GM12878 (cell line): ENCODE results near the gene BSPRY. TPM values are rescaled to one million over a fixed set of nuclear protein-coding genes. Genes with fewer than 3 reads are reported as not detected.

Source experiments
- ATAC-seq: fragments of 200-7000 bp; cut with Tn5 transposase; 3 replicates; pipeline ENCODE4 v1.9.1; 2020; ENCODE audit warnings: mild to moderate bottlenecking, moderate library complexity
- BruUV-seq: library from RNA; stranded (reverse); fragments of 400-500 nt; replicated peaks from 2 replicates; lab custom pipeline; 2021; lab: Mats Ljungman, UMichigan
- CTCF ChIA-PET: fragments of 300-600 bp; sonication (Branson Sonifier 250); formaldehyde crosslinking; extraction: SDS; loops from one replicate; lab custom pipeline; 2021; ENCODE audit warnings: inconsistent platforms; lab: Yijun Ruan, JAX
- POLR2A ChIA-PET: fragments of 350-600 bp; formaldehyde crosslinking; extraction: SDS; loops from one replicate; lab custom pipeline; 2021; ENCODE audit warnings: inconsistent platforms; lab: Charles Lee
- RAD21 ChIA-PET: fragments of 300-600 bp; sonication (Branson Sonifier 250); formaldehyde crosslinking; loops from one replicate; lab custom pipeline; 2023; ENCODE audit warnings: antibody characterized with exemption; ENCODE audit not compliant: unreplicated experiment; lab: Charles Lee
- SMC1A ChIA-PET: fragments of 300-600 bp; sonication (Branson Sonifier 250); formaldehyde crosslinking; loops from one replicate; lab custom pipeline; 2023; ENCODE audit not compliant: unreplicated experiment, uncharacterized antibody; lab: Charles Lee
- DNase-seq: peaks from one replicate; pipeline ENCODE4 v3.0.0-alpha.2; 2011; ENCODE audit warnings: low read depth, low spot score
- FAIRE-seq: peaks from 3 replicates; lab custom pipeline; 2011; peaks lifted over from hg19 to GRCh38; lab: Jason Lieb, UNC
- H2AFZ ChIP-seq: 2 replicates; pipeline ENCODE4 v1.6.0; 2011; ENCODE audit warnings: low read depth, low read length, control low read depth; ENCODE audit not compliant: control insufficient read depth
- H3K27ac ChIP-seq: 2 replicates; pipeline ENCODE4 v1.5.1; 2011; ENCODE audit warnings: control low read depth; ENCODE audit not compliant: control insufficient read depth, insufficient read depth
- H3K27me3 ChIP-seq, 2 experiments: replicated peaks in 1 of 2; 2 replicates each; pipeline versions ENCODE4 v1.6.0 to v1.6.1; 2011; ENCODE audit warnings: low read length in 1 of 2; ENCODE audit not compliant: control insufficient read depth in 2 of 2, insufficient read depth in 2 of 2
- H3K36me3 ChIP-seq, 2 experiments: 2 replicates each; pipeline ENCODE4 v1.5.1; 2011; ENCODE audit warnings: low read length in 1 of 2; ENCODE audit not compliant: control insufficient read depth in 2 of 2, insufficient read depth in 2 of 2
- H3K4me1 ChIP-seq: 2 replicates; pipeline ENCODE4 v1.6.1; 2011; ENCODE audit warnings: mild to moderate bottlenecking, low read length, moderate library complexity, mixed read lengths; ENCODE audit not compliant: control insufficient read depth, insufficient read depth
- H3K4me2 ChIP-seq: 2 replicates; pipeline ENCODE4 v1.6.0; 2011; ENCODE audit warnings: control low read depth; ENCODE audit not compliant: control insufficient read depth, insufficient read depth
- H3K4me3 ChIP-seq: fragments of 200-600 bp; sonication (generic); 2 replicates; pipeline ENCODE4 v1.5.1; 2016
- H3K79me2 ChIP-seq: 2 replicates; pipeline ENCODE4 v1.6.0; 2011; ENCODE audit warnings: low read length; ENCODE audit not compliant: control insufficient read depth, insufficient read depth
- H3K9ac ChIP-seq: 2 replicates; pipeline ENCODE4 v1.8.0; 2011; ENCODE audit warnings: low read length, control low read depth, mixed read lengths; ENCODE audit not compliant: control insufficient read depth, insufficient read depth
- H3K9me3 ChIP-seq: replicated peaks from 3 replicates; pipeline ENCODE4 v1.5.1; 2011; ENCODE audit warnings: mild to moderate bottlenecking, low read length; ENCODE audit not compliant: control insufficient read depth, insufficient read depth
- H4K20me1 ChIP-seq: 2 replicates; pipeline ENCODE4 v1.6.0; 2011; ENCODE audit not compliant: control insufficient read depth, insufficient read depth
- ATF7 ChIP-seq: fragments of 450-650 bp; IDR thresholded peaks from 2 replicates; pipeline ENCODE4 v1.6.1; 2016; ENCODE audit warnings: low read depth, mild to moderate bottlenecking
- BACH1 ChIP-seq: fragments of 450-650 bp; IDR thresholded peaks from 2 replicates; pipeline ENCODE4 v1.6.1; 2017; ENCODE audit warnings: mild to moderate bottlenecking, borderline replicate concordance
- BRCA1 ChIP-seq: IDR thresholded peaks from 2 replicates; pipeline ENCODE4 v1.6.1; 2011; ENCODE audit warnings: low read depth, low read length, improper control_type of control experiment
- CBFB ChIP-seq: IDR thresholded peaks from 2 replicates; pipeline ENCODE4 v1.6.1; 2016; ENCODE audit warnings: antibody characterized with exemption, low read depth
- CBX5 ChIP-seq: sonication (generic); IDR thresholded peaks from 2 replicates; pipeline ENCODE4 v1.6.1; 2016; ENCODE audit warnings: low read depth, moderate library complexity, mild to moderate bottlenecking, inconsistent platforms
- CEBPB ChIP-seq, 2 experiments: fragments of 150-350 bp in 1 of 2; IDR thresholded peaks; 2 replicates each; pipeline ENCODE4 v1.6.1; 2012 to 2014; ENCODE audit warnings: low read depth in 2 of 2, low read length in 2 of 2, borderline replicate concordance in 1 of 2, inconsistent platforms in 1 of 2
- EED ChIP-seq: sonication (generic); IDR thresholded peaks from 2 replicates; pipeline ENCODE4 v1.6.1; 2016; ENCODE audit warnings: antibody characterized with exemption, low read depth
- KDM1A ChIP-seq: fragments of 200-600 bp; sonication (generic); IDR thresholded peaks from 2 replicates; pipeline ENCODE4 v1.6.1; 2016; ENCODE audit warnings: borderline replicate concordance
- NFYB ChIP-seq: IDR thresholded peaks from 2 replicates; pipeline ENCODE4 v1.6.1; 2011; ENCODE audit warnings: low read depth, mild to moderate bottlenecking, low read length, improper control_type of control experiment, moderate library complexity; ENCODE audit not compliant: insufficient read depth
- NR2C2 ChIP-seq: IDR thresholded peaks from 2 replicates; pipeline ENCODE4 v1.6.1; 2011; ENCODE audit warnings: borderline replicate concordance, low read depth; ENCODE audit not compliant: control insufficient read depth, insufficient read length
- POLR2A ChIP-seq: IDR thresholded peaks from 2 replicates; pipeline ENCODE4 v1.6.1; 2011; ENCODE audit warnings: low read depth, mild to moderate bottlenecking, low read length
- RAD21 ChIP-seq: IDR thresholded peaks from 2 replicates; pipeline ENCODE4 v1.6.1; 2011; ENCODE audit warnings: mild to moderate bottlenecking, low read depth, low read length, moderate library complexity; ENCODE audit not compliant: insufficient read depth
- SREBF1 ChIP-seq: IDR thresholded peaks from 2 replicates; pipeline ENCODE4 v1.6.1; 2012; ENCODE audit warnings: mild to moderate bottlenecking, low read length
- SUZ12 ChIP-seq: fragments of 200-600 bp; sonication (generic); IDR thresholded peaks from one replicate; pipeline ENCODE4 v1.6.1; 2018; ENCODE audit warnings: antibody characterized with exemption, mild to moderate bottlenecking; ENCODE audit not compliant: unreplicated experiment
- TCF3 ChIP-seq: IDR thresholded peaks from 2 replicates; pipeline ENCODE4 v1.6.1; 2012; ENCODE audit warnings: low read depth, mild to moderate bottlenecking, low read length, borderline replicate concordance; ENCODE audit not compliant: insufficient read depth
- ZNF207 ChIP-seq: fragments of 450-650 bp; IDR thresholded peaks from 2 replicates; pipeline ENCODE4 v1.6.1; 2014; ENCODE audit warnings: antibody characterized with exemption, mild to moderate bottlenecking, borderline replicate concordance
- ZNF622 ChIP-seq: fragments of 450-650 bp; IDR thresholded peaks from 2 replicates; pipeline ENCODE4 v1.6.1; 2017; ENCODE audit warnings: mild to moderate bottlenecking, inconsistent platforms
- ZSCAN29 ChIP-seq: fragments of 450-650 bp; IDR thresholded peaks from 2 replicates; pipeline ENCODE4 v1.6.1; 2017; ENCODE audit warnings: mild to moderate bottlenecking, moderate library complexity
- WGBS: methylation state at CpG from one replicate; pipeline ENCODE4 v1.1.6; 2016; ENCODE audit warnings: low lambda C conversion rate; ENCODE audit not compliant: insufficient replicate concordance, insufficient coverage; ENCODE audit errors: missing lambda C conversion rate; 5-methylcytosine and 5-hydroxymethylcytosine counted together
- in situ Hi-C: fragments of 300-500 bp; cut with MboI; formaldehyde crosslinking; loops from 9 replicates; pipeline ENCODE4 v1.14.3; 2018; ENCODE audit warnings: mixed read lengths
- intact Hi-C: fragments of 100-400 bp; cut with micrococcal nuclease; formaldehyde crosslinking; loops from one replicate; pipeline ENCODE4 v1.14.2; 2022; ENCODE audit not compliant: unreplicated experiment
- polyA plus RNA-seq, 11 experiments: library from polyadenylated mRNA; depleted of rRNA in 4 of 11; unstranded in 6 of 11; stranded (reverse) in 5 of 11; fragments of >200 nt; fragmentation: Nextera tagmentation in 4 of 11; fragmentation: Illumina TruSeq in 1 of 11; extraction: Ambion mirVana in 4 of 11; extraction: Trizol in 1 of 11; gene quantifications; 1 replicate in 1 of 11; 2 replicates in 10 of 11; pipeline versions ENCODE4 v1.2.1 to v1.2.3, GENCODE V29; 2011 to 2016; ENCODE audit warnings: inconsistent platforms in 2 of 11, missing spikeins in 2 of 11, low read depth in 1 of 11
- total RNA-seq, 4 experiments: library from RNA; depleted of rRNA in 3 of 4; stranded (reverse); fragments of >200 nt in 3 of 4; fragmentation: Illumina TruSeq in 1 of 4; extraction: Trizol in 1 of 4; gene quantifications; 2 replicates each; pipeline versions ENCODE4 v1.2.1 to v1.2.3, GENCODE V29; 2013 to 2021
- TF ChIP-seq, protein P1 (sequence below): fragments of 450-650 bp; IDR thresholded peaks from 2 replicates; pipeline ENCODE4 v1.6.1; 2017; ENCODE audit warnings: low read depth, mild to moderate bottlenecking, moderate library complexity
- TF ChIP-seq, protein P2 (sequence below): fragments of 450-650 bp; formaldehyde crosslinking; IDR thresholded peaks from 2 replicates; pipeline ENCODE4 v1.5.0; 2022; ENCODE audit warnings: mild to moderate bottlenecking, missing genetic modification characterization

The BSPRY gene
- total and polyA plus RNA-seq, 10 of the 15 experiments (the other 5 are each of a cell fraction or from before 2014, with no cell fraction given): 0.45 to 6.3 (median 4.1) TPM

DNA sequence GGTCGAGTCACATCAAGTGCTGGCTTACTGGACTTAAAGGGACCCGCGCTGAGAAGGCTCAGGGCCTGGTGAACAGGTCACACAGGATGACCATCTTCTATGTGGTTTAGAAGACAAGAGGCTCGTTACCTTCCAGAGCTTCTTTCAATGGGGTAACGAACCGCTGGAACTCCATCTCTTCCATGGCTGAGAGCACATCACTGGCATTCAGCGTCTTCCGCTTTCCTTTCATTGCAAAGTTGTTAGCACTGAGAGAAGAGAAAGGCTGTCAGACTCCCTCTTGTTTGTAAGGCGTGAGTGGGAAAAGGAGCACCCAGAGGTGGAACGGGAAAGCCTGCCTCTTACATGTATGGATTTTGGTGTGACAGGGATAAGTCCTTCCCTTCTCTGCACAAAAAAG, 60.1 kb downstream of the BSPRY start (continued):
- no peak for TF ChIP-seq SUZ12
- no peak for TF ChIP-seq POLR2A
- TF ChIP-seq, all 136 proteins: peak for 0

DNA sequence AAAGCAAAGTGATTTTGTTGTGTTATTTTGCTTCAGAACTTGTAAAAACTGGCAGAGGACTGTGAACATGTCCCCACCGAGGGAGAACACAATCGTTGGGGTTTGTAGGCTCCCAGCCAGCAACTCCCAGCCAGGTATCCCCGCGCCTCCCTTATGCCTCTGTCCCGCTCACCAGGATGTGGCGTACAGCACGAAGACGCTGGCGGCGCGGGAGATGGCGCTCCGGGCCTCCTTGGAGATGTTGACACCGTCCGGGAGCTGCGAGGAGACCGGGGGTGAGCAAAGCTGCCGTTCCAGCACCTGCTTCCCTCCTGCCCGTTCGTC, 60.5 kb downstream of the BSPRY start:
- 0% methylated on average over 20 of the region's 20 CpGs for WGBS
- H3K27me3 ChIP-seq: no peaks in the 10 kb centered on the region
- peak overlapping the region; percentile 92 for H3K4me3 ChIP-seq
- peaks cover 0 to 10% of the 10 kb centered on the region in 2 experiments; a peak in 1 of 4 replicates for H3K36me3 ChIP-seq
- intact Hi-C loops (loop anchor here (10.0 kb wide), 2 partner anchors 195 to 1045 kb away; no protein-coding TSS in a partner anchor), in situ Hi-C loops (loop anchor here (5.0 kb wide), 1 partner anchor 138 kb away; no protein-coding TSS in a partner anchor)
- ChIA-PET POLR2A (interaction anchor here (0.7 to 2.6 kb wide), 11 partner anchors 8 to 192 kb away, joined by 3 to 18 read pairs (median 4); partner anchors contain the start of genes ALAD, CDC26 and PRPF4), SMC1A (interaction anchor here (0.7 to 1.8 kb wide), 11 partner anchors 11 to 249 kb away, joined by 3 to 11 read pairs (median 4); partner anchors contain the start of genes CDC26, PRPF4 and WDR31), RAD21 (interaction anchor here (0.6 to 2.5 kb wide), 21 partner anchors 9 to 248 kb away, joined by 3 to 16 read pairs (median 5); partner anchors contain the start of genes ALAD, CDC26, FKBP15 and PRPF4), CTCF (interaction anchor here (0.7 to 5.3 kb wide), 18 partner anchors 9 to 256 kb away, joined by 3 to 72 read pairs (median 3); partner anchors contain the start of genes ALAD, CDC26, PRPF4 and WDR31)
- TF ChIP-seq, protein P1, sequence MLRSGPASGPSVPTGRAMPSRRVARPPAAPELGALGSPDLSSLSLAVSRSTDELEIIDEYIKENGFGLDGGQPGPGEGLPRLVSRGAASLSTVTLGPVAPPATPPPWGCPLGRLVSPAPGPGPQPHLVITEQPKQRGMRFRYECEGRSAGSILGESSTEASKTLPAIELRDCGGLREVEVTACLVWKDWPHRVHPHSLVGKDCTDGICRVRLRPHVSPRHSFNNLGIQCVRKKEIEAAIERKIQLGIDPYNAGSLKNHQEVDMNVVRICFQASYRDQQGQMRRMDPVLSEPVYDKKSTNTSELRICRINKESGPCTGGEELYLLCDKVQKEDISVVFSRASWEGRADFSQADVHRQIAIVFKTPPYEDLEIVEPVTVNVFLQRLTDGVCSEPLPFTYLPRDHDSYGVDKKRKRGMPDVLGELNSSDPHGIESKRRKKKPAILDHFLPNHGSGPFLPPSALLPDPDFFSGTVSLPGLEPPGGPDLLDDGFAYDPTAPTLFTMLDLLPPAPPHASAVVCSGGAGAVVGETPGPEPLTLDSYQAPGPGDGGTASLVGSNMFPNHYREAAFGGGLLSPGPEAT: no peak
- no peak for TF ChIP-seq CBFB
- TF ChIP-seq CEBPB (IDR thresholded peaks at IDR 0.05; ENCODE audit: borderline replicate concordance in 1 of 2, low read depth in 2 of 2, low read length in 2 of 2): no peak
- TF ChIP-seq CBX5: no peak
- no peak for TF ChIP-seq ZNF207
- TF ChIP-seq NR2C2: no peak
- no peak for TF ChIP-seq KDM1A
- TF ChIP-seq SREBF1: no peak
- TF ChIP-seq TCF3: no peak
- no peak for TF ChIP-seq ZSCAN29
- no peak for TF ChIP-seq BACH1
- no peak for TF ChIP-seq BRCA1
- no peak for TF ChIP-seq EED
- TF ChIP-seq, protein P2, sequence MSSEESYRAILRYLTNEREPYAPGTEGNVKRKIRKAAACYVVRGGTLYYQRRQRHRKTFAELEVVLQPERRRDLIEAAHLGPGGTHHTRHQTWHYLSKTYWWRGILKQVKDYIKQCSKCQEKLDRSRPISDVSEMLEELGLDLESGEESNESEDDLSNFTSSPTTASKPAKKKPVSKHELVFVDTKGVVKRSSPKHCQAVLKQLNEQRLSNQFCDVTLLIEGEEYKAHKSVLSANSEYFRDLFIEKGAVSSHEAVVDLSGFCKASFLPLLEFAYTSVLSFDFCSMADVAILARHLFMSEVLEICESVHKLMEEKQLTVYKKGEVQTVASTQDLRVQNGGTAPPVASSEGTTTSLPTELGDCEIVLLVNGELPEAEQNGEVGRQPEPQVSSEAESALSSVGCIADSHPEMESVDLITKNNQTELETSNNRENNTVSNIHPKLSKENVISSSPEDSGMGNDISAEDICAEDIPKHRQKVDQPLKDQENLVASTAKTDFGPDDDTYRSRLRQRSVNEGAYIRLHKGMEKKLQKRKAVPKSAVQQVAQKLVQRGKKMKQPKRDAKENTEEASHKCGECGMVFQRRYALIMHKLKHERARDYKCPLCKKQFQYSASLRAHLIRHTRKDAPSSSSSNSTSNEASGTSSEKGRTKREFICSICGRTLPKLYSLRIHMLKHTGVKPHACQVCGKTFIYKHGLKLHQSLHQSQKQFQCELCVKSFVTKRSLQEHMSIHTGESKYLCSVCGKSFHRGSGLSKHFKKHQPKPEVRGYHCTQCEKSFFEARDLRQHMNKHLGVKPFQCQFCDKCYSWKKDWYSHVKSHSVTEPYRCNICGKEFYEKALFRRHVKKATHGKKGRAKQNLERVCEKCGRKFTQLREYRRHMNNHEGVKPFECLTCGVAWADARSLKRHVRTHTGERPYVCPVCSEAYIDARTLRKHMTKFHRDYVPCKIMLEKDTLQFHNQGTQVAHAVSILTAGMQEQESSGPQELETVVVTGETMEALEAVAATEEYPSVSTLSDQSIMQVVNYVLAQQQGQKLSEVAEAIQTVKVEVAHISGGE (CRISPR knock-in tag): no peak
- TF ChIP-seq NFYB: no peak
- TF ChIP-seq ZNF622: no peak
- TF ChIP-seq ATF7: no peak
- TF ChIP-seq RAD21: no peak
- ATAC-seq: peak; percentile 14
- peaks cover 19% of the 10 kb centered on the region for H3K79me2 ChIP-seq
- peak overlapping the region; percentile 98 for H3K27ac ChIP-seq
- peak overlapping the region; percentile 97 for H2AFZ ChIP-seq
- peak overlapping the region; percentile 81 for H3K4me2 ChIP-seq
- peak overlapping the region; percentile 93 for H3K9ac ChIP-seq
- peaks cover 16% of the 10 kb centered on the region; the same call in 1 of the 2 replicates for H3K4me1 ChIP-seq
- no peaks in the 10 kb centered on the region for H4K20me1 ChIP-seq
- no peak for DNase-seq
- BruUV-seq: no TSS peak
- H3K9me3 ChIP-seq: no peaks in the 10 kb centered on the region
- FAIRE-seq: no peak
